ENCODE results near the gene TPGS2.

Gene TPGS2

GRCh38 chr18:36850527-36851201, 21.9 kb upstream of the TPGS2 start:
- no peak overlapping the region for H2BK12ac ChIP-seq (ENCODE audit: low read length in 2 of 2)
- H3K4ac ChIP-seq (ENCODE audit: low read depth in 1 of 2, low read length in 2 of 2) = no peak overlapping the region
- no peak overlapping the region for H2BK15ac ChIP-seq (ENCODE audit: low read depth, poor library complexity, severe bottlenecking)
- WGBS = 0% methylated on average over 1 of the region's 1 CpG
- peak; percentile 91 for DNase-seq
- no peak overlapping the region for H3K18ac ChIP-seq (ENCODE audit: low read depth in 1 of 2, low read length in 2 of 2)
- no peak overlapping the region for H3K23ac ChIP-seq (ENCODE audit: low read length in 2 of 2)
- peak overlapping the region; percentile 59 for H3K9ac ChIP-seq (ENCODE audit: low read length)
- H3K27me3 ChIP-seq (ENCODE audit: control insufficient read depth in 1 of 2, insufficient read depth in 1 of 2, low read length in 2 of 2) = no peaks in the 10 kb centered on the region
- H2AFZ ChIP-seq (ENCODE audit: low read depth, low read length) = no peak overlapping the region
- H3K27ac ChIP-seq (ENCODE audit: low read length, poor library complexity, severe bottlenecking) = no peak overlapping the region
- no peak overlapping the region for H2BK120ac ChIP-seq (ENCODE audit: low read depth, low read length)
- no peak overlapping the region for H3K4me3 ChIP-seq (ENCODE audit: insufficient read depth in 1 of 2, low read depth in 1 of 2, low read length in 2 of 2)
- no peak overlapping the region for H2AK5ac ChIP-seq (ENCODE audit: low read length, severe bottlenecking)
- H4K91ac ChIP-seq (ENCODE audit: low read length) = no peak overlapping the region
- H2BK5ac ChIP-seq (ENCODE audit: low read depth, low read length, poor library complexity, severe bottlenecking) = no peak overlapping the region
- H4K8ac ChIP-seq (ENCODE audit: low read length) = no peak overlapping the region
- no peak overlapping the region for H3K4me2 ChIP-seq (ENCODE audit: low read length, poor library complexity, severe bottlenecking)
- peaks cover 3% of the 10 kb centered on the region for H3K79me1 ChIP-seq (replicated peaks; ENCODE audit: low read length, poor library complexity, severe bottlenecking)
- no peak overlapping the region for H3K14ac ChIP-seq (ENCODE audit: low read length in 2 of 2)
- peaks cover 4 to 6% of the 10 kb centered on the region in 2 experiments for H3K36me3 ChIP-seq (ENCODE audit: control insufficient read depth in 1 of 2, insufficient read depth in 2 of 2, low read depth in 1 of 2, low read length in 2 of 2)
- no peaks in the 10 kb centered on the region for H3K4me1 ChIP-seq (ENCODE audit: control insufficient read depth, insufficient read depth, low read depth, low read length)
- peaks cover 11% of the 10 kb centered on the region for H3K9me3 ChIP-seq (ENCODE audit: control insufficient read depth, low read length)

- Histone ChIP-seq H3K4me1 (ENCODE audit: control insufficient read depth, insufficient read depth, low read depth, low read length) (no peaks in the 10 kb centered on the region), H2BK5ac (ENCODE audit: low read depth, low read length, poor library complexity, severe bottlenecking) (no peak overlapping the region), H3K14ac (ENCODE audit: low read length in 2 of 2) (no peak overlapping the region), H3K4me3 (ENCODE audit: insufficient read depth in 1 of 2, low read depth in 1 of 2, low read length in 2 of 2) (no peak overlapping the region), H3K9me3 (ENCODE audit: control insufficient read depth, low read length) (peaks cover 11% of the 10 kb centered on the region), H3K18ac (ENCODE audit: low read depth in 1 of 2, low read length in 2 of 2) (no peak overlapping the region), H4K91ac (ENCODE audit: low read length) (no peak overlapping the region), H2BK120ac (ENCODE audit: low read depth, low read length) (no peak overlapping the region), H2AFZ (ENCODE audit: low read depth, low read length) (no peak overlapping the region), H3K79me1 (replicated peaks; ENCODE audit: low read length, poor library complexity, severe bottlenecking) (peaks cover 3% of the 10 kb centered on the region), H3K4me2 (ENCODE audit: low read length, poor library complexity, severe bottlenecking) (no peak overlapping the region), H3K27ac (ENCODE audit: low read length, poor library complexity, severe bottlenecking) (no peak overlapping the region), H4K8ac (ENCODE audit: low read length) (no peak overlapping the region), H2BK12ac (ENCODE audit: low read length in 2 of 2) (no peak overlapping the region), H3K36me3 (ENCODE audit: control insufficient read depth in 1 of 2, insufficient read depth in 2 of 2, low read depth in 1 of 2, low read length in 2 of 2) (peaks cover 4 to 6% of the 10 kb centered on the region in 2 experiments), H3K27me3 (ENCODE audit: control insufficient read depth in 1 of 2, insufficient read depth in 1 of 2, low read length in 2 of 2) (no peaks in the 10 kb centered on the region), H3K4ac (ENCODE audit: low read depth in 1 of 2, low read length in 2 of 2) (no peak overlapping the region), H3K9ac (ENCODE audit: low read length) (no peak overlapping the region), H3K23ac (ENCODE audit: low read length in 2 of 2) (no peak overlapping the region), H2AK5ac (ENCODE audit: low read length, severe bottlenecking) (no peak overlapping the region), H2BK15ac (ENCODE audit: low read depth, poor library complexity, severe bottlenecking) (no peak overlapping the region)
- WGBS = no CpG with 5 or more reads among the region's 2 CpGs
- no peak for DNase-seq
Measured at GRCh38 chr18:36849288-36850006, 20.6 kb upstream of the TPGS2 start.

- WGBS = 100% methylated on average over 1 of the region's 2 CpGs
- no peak overlapping the region for H4K8ac ChIP-seq (ENCODE audit: low read length)
- H3K9me3 ChIP-seq (ENCODE audit: control insufficient read depth, low read length) = peaks cover 11% of the 10 kb centered on the region
- no peaks in the 10 kb centered on the region for H3K27me3 ChIP-seq (ENCODE audit: control insufficient read depth in 1 of 2, insufficient read depth in 1 of 2, low read length in 2 of 2)
- no peak overlapping the region for H3K4me3 ChIP-seq (ENCODE audit: insufficient read depth in 1 of 2, low read depth in 1 of 2, low read length in 2 of 2)
- no peak overlapping the region for H3K27ac ChIP-seq (ENCODE audit: low read length, poor library complexity, severe bottlenecking)
- H3K4ac ChIP-seq (ENCODE audit: low read depth in 1 of 2, low read length in 2 of 2) = no peak overlapping the region
- no peak overlapping the region for H3K18ac ChIP-seq (ENCODE audit: low read depth in 1 of 2, low read length in 2 of 2)
- H2AK5ac ChIP-seq (ENCODE audit: low read length, severe bottlenecking) = no peak overlapping the region
- H3K23ac ChIP-seq (ENCODE audit: low read length in 2 of 2) = no peak overlapping the region
- no peak overlapping the region for H3K14ac ChIP-seq (ENCODE audit: low read length in 2 of 2)
- no peak overlapping the region for H3K9ac ChIP-seq (ENCODE audit: low read length)
- H3K36me3 ChIP-seq (ENCODE audit: control insufficient read depth in 1 of 2, insufficient read depth in 2 of 2, low read depth in 1 of 2, low read length in 2 of 2) = peaks cover 4 to 6% of the 10 kb centered on the region in 2 experiments
- no peak overlapping the region for H2AFZ ChIP-seq (ENCODE audit: low read depth, low read length)
- H2BK120ac ChIP-seq (ENCODE audit: low read depth, low read length) = no peak overlapping the region
- H3K4me1 ChIP-seq (ENCODE audit: control insufficient read depth, insufficient read depth, low read depth, low read length) = no peaks in the 10 kb centered on the region
- peak overlapping the region; percentile 57 for H2BK5ac ChIP-seq (ENCODE audit: low read depth, low read length, poor library complexity, severe bottlenecking)
- no peak overlapping the region for H2BK15ac ChIP-seq (ENCODE audit: low read depth, poor library complexity, severe bottlenecking)
- H4K91ac ChIP-seq (ENCODE audit: low read length) = no peak overlapping the region
- DNase-seq = no peak
- no peak overlapping the region for H2BK12ac ChIP-seq (ENCODE audit: low read length in 2 of 2)
- no peak overlapping the region for H3K4me2 ChIP-seq (ENCODE audit: low read length, poor library complexity, severe bottlenecking)
- peaks cover 3% of the 10 kb centered on the region for H3K79me1 ChIP-seq (replicated peaks; ENCODE audit: low read length, poor library complexity, severe bottlenecking)
Measured at GRCh38 chr18:36848609-36849008, 19.8 kb upstream of the TPGS2 start.

- no peak overlapping the region for H2AK5ac ChIP-seq (ENCODE audit: low read length, severe bottlenecking)
- H2BK15ac ChIP-seq (ENCODE audit: low read depth, poor library complexity, severe bottlenecking) = no peak overlapping the region
- no peak overlapping the region for H3K27ac ChIP-seq (ENCODE audit: low read length, poor library complexity, severe bottlenecking)
- no peaks in the 10 kb centered on the region for H3K36me3 ChIP-seq (ENCODE audit: control insufficient read depth in 1 of 2, insufficient read depth in 2 of 2, low read depth in 1 of 2, low read length in 2 of 2)
- no peak overlapping the region for H3K14ac ChIP-seq (ENCODE audit: low read length in 2 of 2)
- no peak overlapping the region for H3K23ac ChIP-seq (ENCODE audit: low read length in 2 of 2)
- DNase-seq = peak; percentile 66
- no peaks in the 10 kb centered on the region for H3K4me1 ChIP-seq (ENCODE audit: control insufficient read depth, insufficient read depth, low read depth, low read length)
- no peak overlapping the region for H3K4me2 ChIP-seq (ENCODE audit: low read length, poor library complexity, severe bottlenecking)
- no peak overlapping the region for H2AFZ ChIP-seq (ENCODE audit: low read depth, low read length)
- peak overlapping the region; percentile 32 for H3K9ac ChIP-seq (ENCODE audit: low read length)
- H3K79me1 ChIP-seq (replicated peaks; ENCODE audit: low read length, poor library complexity, severe bottlenecking) = peaks cover 10% of the 10 kb centered on the region
- no peak overlapping the region for H2BK120ac ChIP-seq (ENCODE audit: low read depth, low read length)
- no peak overlapping the region for H3K4ac ChIP-seq (ENCODE audit: low read depth in 1 of 2, low read length in 2 of 2)
- no peak overlapping the region for H2BK5ac ChIP-seq (ENCODE audit: low read depth, low read length, poor library complexity, severe bottlenecking)
- no peaks in the 10 kb centered on the region for H3K27me3 ChIP-seq (ENCODE audit: control insufficient read depth in 1 of 2, insufficient read depth in 1 of 2, low read length in 2 of 2)
- H4K8ac ChIP-seq (ENCODE audit: low read length) = no peak overlapping the region
- no peak overlapping the region for H2BK12ac ChIP-seq (ENCODE audit: low read length in 2 of 2)
- H3K9me3 ChIP-seq (ENCODE audit: control insufficient read depth, low read length) = no peaks in the 10 kb centered on the region
- H4K91ac ChIP-seq (ENCODE audit: low read length) = no peak overlapping the region
- no peak overlapping the region for H3K18ac ChIP-seq (ENCODE audit: low read depth in 1 of 2, low read length in 2 of 2)
- no peak overlapping the region for H3K4me3 ChIP-seq (ENCODE audit: insufficient read depth in 1 of 2, low read depth in 1 of 2, low read length in 2 of 2)
- 87% methylated on average over 2 of the region's 2 CpGs for WGBS
Measured at GRCh38 chr18:36843784-36844183, 15.0 kb upstream of the TPGS2 start.
